Measurements from ENCODE around the gene ATOH8. TPM values are rescaled to one million over a fixed set of nuclear protein-coding genes. Genes with fewer than 3 reads are reported as not detected.

ATOH8 gene
- total RNA-seq, 1 donor from 2014 or later = 1.9 TPM

GRCh38 chr2:85819811-85820510 is 66.2 kb downstream of the ATOH8 start:
- no peaks in the 10 kb centered on the region for H3K9me3 Mint-ChIP-seq (ENCODE audit: unreplicated experiment)
- no peaks in the 10 kb centered on the region for H3K4me1 Mint-ChIP-seq (ENCODE audit: low read depth, unreplicated experiment)
- H3K36me3 Mint-ChIP-seq (ENCODE audit: low read depth, unreplicated experiment) = no peaks in the 10 kb centered on the region
- H3K27me3 Mint-ChIP-seq (ENCODE audit: low read depth, unreplicated experiment) = peaks cover 48% of the 10 kb centered on the region
- Histone ChIP-seq H3K4me3 (ENCODE audit: insufficient read depth, low read depth, low read length) (no peak overlapping the region), H3K27me3 (ENCODE audit: insufficient read depth, low read length) (peaks cover 9% of the 10 kb centered on the region), H3K9me3 (ENCODE audit: insufficient read depth, low read depth, low read length) (no peaks in the 10 kb centered on the region), H2AFZ (ENCODE audit: low read depth, low read length) (no peak overlapping the region), H3K27ac (ENCODE audit: low read depth, low read length) (no peak overlapping the region), H4K20me1 (ENCODE audit: insufficient read depth, low read length) (no peaks in the 10 kb centered on the region), H3K4me1 (ENCODE audit: insufficient read depth, low read length) (no peaks in the 10 kb centered on the region), H3K36me3 (ENCODE audit: insufficient read depth, low read length) (no peaks in the 10 kb centered on the region), H3K9ac (ENCODE audit: low read length) (no peak overlapping the region), H3K79me2 (ENCODE audit: insufficient read depth, low read length) (no peaks in the 10 kb centered on the region), H3K4me2 (ENCODE audit: low read length) (no peak overlapping the region)
- no peak overlapping the region for H3K27ac Mint-ChIP-seq (ENCODE audit: unreplicated experiment)
- no peak for FAIRE-seq
- TF ChIP-seq EZH2 (IDR thresholded peaks at IDR 0.05; ENCODE audit: insufficient read depth, low read length) = no peak
- TF ChIP-seq, protein P1, sequence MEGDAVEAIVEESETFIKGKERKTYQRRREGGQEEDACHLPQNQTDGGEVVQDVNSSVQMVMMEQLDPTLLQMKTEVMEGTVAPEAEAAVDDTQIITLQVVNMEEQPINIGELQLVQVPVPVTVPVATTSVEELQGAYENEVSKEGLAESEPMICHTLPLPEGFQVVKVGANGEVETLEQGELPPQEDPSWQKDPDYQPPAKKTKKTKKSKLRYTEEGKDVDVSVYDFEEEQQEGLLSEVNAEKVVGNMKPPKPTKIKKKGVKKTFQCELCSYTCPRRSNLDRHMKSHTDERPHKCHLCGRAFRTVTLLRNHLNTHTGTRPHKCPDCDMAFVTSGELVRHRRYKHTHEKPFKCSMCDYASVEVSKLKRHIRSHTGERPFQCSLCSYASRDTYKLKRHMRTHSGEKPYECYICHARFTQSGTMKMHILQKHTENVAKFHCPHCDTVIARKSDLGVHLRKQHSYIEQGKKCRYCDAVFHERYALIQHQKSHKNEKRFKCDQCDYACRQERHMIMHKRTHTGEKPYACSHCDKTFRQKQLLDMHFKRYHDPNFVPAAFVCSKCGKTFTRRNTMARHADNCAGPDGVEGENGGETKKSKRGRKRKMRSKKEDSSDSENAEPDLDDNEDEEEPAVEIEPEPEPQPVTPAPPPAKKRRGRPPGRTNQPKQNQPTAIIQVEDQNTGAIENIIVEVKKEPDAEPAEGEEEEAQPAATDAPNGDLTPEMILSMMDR (IDR thresholded peaks at IDR 0.05; ENCODE audit: insufficient read depth, low read depth, low read length) = no peak
- no peak overlapping the region for H3K4me3 Mint-ChIP-seq (ENCODE audit: unreplicated experiment)
- DNase-seq (ENCODE audit: low read depth) = no peak

GRCh38 chr2:85822766-85823165 is 69.0 kb downstream of the ATOH8 start:
- no peak overlapping the region for H3K27ac Mint-ChIP-seq (ENCODE audit: unreplicated experiment)
- no peak overlapping the region for H3K4me3 Mint-ChIP-seq (ENCODE audit: unreplicated experiment)
- no peak overlapping the region for H2AFZ ChIP-seq (ENCODE audit: low read depth, low read length)
- no peaks in the 10 kb centered on the region for H3K36me3 ChIP-seq (ENCODE audit: insufficient read depth, low read length)
- TF ChIP-seq EZH2 (IDR thresholded peaks at IDR 0.05; ENCODE audit: insufficient read depth, low read length) = no peak
- TF ChIP-seq, protein P1 (IDR thresholded peaks at IDR 0.05; ENCODE audit: insufficient read depth, low read depth, low read length) = no peak
- no peak overlapping the region for H3K4me3 ChIP-seq (ENCODE audit: insufficient read depth, low read depth, low read length)
- no peaks in the 10 kb centered on the region for H3K9me3 ChIP-seq (ENCODE audit: insufficient read depth, low read depth, low read length)
- H3K36me3 Mint-ChIP-seq (ENCODE audit: low read depth, unreplicated experiment) = no peaks in the 10 kb centered on the region
- DNase-seq (ENCODE audit: low read depth) (no peak), FAIRE-seq (no peak)
- peaks cover 9% of the 10 kb centered on the region for H3K27me3 ChIP-seq (ENCODE audit: insufficient read depth, low read length)
- peaks cover 4% of the 10 kb centered on the region for H3K4me1 Mint-ChIP-seq (ENCODE audit: low read depth, unreplicated experiment)
- H3K79me2 ChIP-seq (ENCODE audit: insufficient read depth, low read length) = no peaks in the 10 kb centered on the region
- no peaks in the 10 kb centered on the region for H3K9me3 Mint-ChIP-seq (ENCODE audit: unreplicated experiment)
- no peaks in the 10 kb centered on the region for H4K20me1 ChIP-seq (ENCODE audit: insufficient read depth, low read length)
- H3K4me2 ChIP-seq (ENCODE audit: low read length) = no peak overlapping the region
- no peak overlapping the region for H3K27ac ChIP-seq (ENCODE audit: low read depth, low read length)
- no peaks in the 10 kb centered on the region for H3K4me1 ChIP-seq (ENCODE audit: insufficient read depth, low read length)
- H3K9ac ChIP-seq (ENCODE audit: low read length) = no peak overlapping the region
- H3K27me3 Mint-ChIP-seq (ENCODE audit: low read depth, unreplicated experiment) = peaks cover 44% of the 10 kb centered on the region

GRCh38 chr2:85823951-85824350 is 70.2 kb downstream of the ATOH8 start:
- Histone ChIP-seq H3K36me3 (ENCODE audit: insufficient read depth, low read length) (no peaks in the 10 kb centered on the region), H3K79me2 (ENCODE audit: insufficient read depth, low read length) (no peaks in the 10 kb centered on the region), H3K4me2 (ENCODE audit: low read length) (no peak overlapping the region), H3K27ac (ENCODE audit: low read depth, low read length) (no peak overlapping the region), H3K9ac (ENCODE audit: low read length) (no peak overlapping the region), H4K20me1 (ENCODE audit: insufficient read depth, low read length) (no peaks in the 10 kb centered on the region), H3K27me3 (ENCODE audit: insufficient read depth, low read length) (peaks cover 9% of the 10 kb centered on the region), H3K4me3 (ENCODE audit: insufficient read depth, low read depth, low read length) (no peak overlapping the region), H3K9me3 (ENCODE audit: insufficient read depth, low read depth, low read length) (no peaks in the 10 kb centered on the region), H2AFZ (ENCODE audit: low read depth, low read length) (no peak overlapping the region), H3K4me1 (ENCODE audit: insufficient read depth, low read length) (no peaks in the 10 kb centered on the region)
- Mint-ChIP-seq H3K27ac (ENCODE audit: unreplicated experiment) (no peak overlapping the region), H3K4me3 (ENCODE audit: unreplicated experiment) (no peak overlapping the region), H3K36me3 (ENCODE audit: low read depth, unreplicated experiment) (no peaks in the 10 kb centered on the region), H3K27me3 (ENCODE audit: low read depth, unreplicated experiment) (peaks cover 41% of the 10 kb centered on the region), H3K4me1 (ENCODE audit: low read depth, unreplicated experiment) (peaks cover 4% of the 10 kb centered on the region), H3K9me3 (ENCODE audit: unreplicated experiment) (no peaks in the 10 kb centered on the region)
- no peak for TF ChIP-seq EZH2 (IDR thresholded peaks at IDR 0.05; ENCODE audit: insufficient read depth, low read length)
- TF ChIP-seq, protein P1 (IDR thresholded peaks at IDR 0.05; ENCODE audit: insufficient read depth, low read depth, low read length) = no peak
- FAIRE-seq (no peak), DNase-seq (ENCODE audit: low read depth) (no peak)
